HG02642 (cell line): ENCODE measurements around the gene TRIM68.
A peak's percentile ranks its signal among the peaks of the same experiment; 100 is the strongest.

Source experiments
- ATAC-seq: cut with Tn5 transposase; IDR thresholded peaks from one replicate; pipeline ENCODE4 v1.9.1; 2021; ENCODE audit warnings: mild to moderate bottlenecking; ENCODE audit not compliant: unreplicated experiment, poor library complexity

Gene TRIM68

GRCh38 chr11:4607781-4608666, at the start of gene TRIM68:
TSS of gene TRIM68 (minus strand) at chr11:4608231. CDS start at chr11:4605504, 2,727 bp downstream.
- peak; percentile 100 for ATAC-seq

GRCh38 chr11:4654635-4655369, 46.8 kb upstream of the TRIM68 start:
- no peak for ATAC-seq

GRCh38 chr11:4647766-4648165, 39.7 kb upstream of the TRIM68 start:
- ATAC-seq, result no peak

GRCh38 chr11:4645974-4646373, 37.9 kb upstream of the TRIM68 start:
- no peak for ATAC-seq

GRCh38 chr11:4644233-4644632, 36.2 kb upstream of the TRIM68 start:
- no peak for ATAC-seq

- no peak for ATAC-seq
Observed at GRCh38 chr11:4643682-4644081, 35.7 kb upstream of the TRIM68 start, which contains the start of gene OR51E1. TSS of gene OR51E1 (plus strand) at chr11:4643982. CDS start at chr11:4652527, 8,545 bp downstream.

- no peak for ATAC-seq
Observed at GRCh38 chr11:4643076-4643475, 35.0 kb upstream of the TRIM68 start.

- no peak for ATAC-seq
Observed at GRCh38 chr11:4642043-4642442, 34.0 kb upstream of the TRIM68 start.

- no peak for ATAC-seq
Observed at GRCh38 chr11:4641501-4641900, 33.5 kb upstream of the TRIM68 start.

GRCh38 chr11:4639931-4640330, 31.9 kb upstream of the TRIM68 start:
- ATAC-seq, result no peak

GRCh38 chr11:4637662-4638047, 29.6 kb upstream of the TRIM68 start:
- ATAC-seq, result no peak

- peak; percentile 97 for ATAC-seq
Observed at GRCh38 chr11:4636962-4637661, 29.1 kb upstream of the TRIM68 start, which contains the start of gene OR51D1. TSS of gene OR51D1 (plus strand) at chr11:4637477. CDS start at chr11:4639791, 2,314 bp downstream.

GRCh38 chr11:4636136-4636535, 28.1 kb upstream of the TRIM68 start:
- ATAC-seq, result no peak

GRCh38 chr11:4626207-4627099, 18.4 kb upstream of the TRIM68 start:
- no peak for ATAC-seq

- no peak for ATAC-seq
Observed at GRCh38 chr11:4619514-4619913, 11.5 kb upstream of the TRIM68 start.

- no peak for ATAC-seq
Observed at GRCh38 chr11:4615856-4616444, 7.9 kb upstream of the TRIM68 start.

- no peak for ATAC-seq
Observed at GRCh38 chr11:4611986-4612385, 4.0 kb upstream of the TRIM68 start.

- ATAC-seq, result no peak
Observed at GRCh38 chr11:4610258-4610935, 2.4 kb upstream of the TRIM68 start.

GRCh38 chr11:4607096-4607495, 935 bp downstream of the TRIM68 start:
- ATAC-seq, result no peak
